GM10266 (cell line): Measurements from ENCODE around the gene FBXW4.

Experiments
- DNase-seq: peaks from one replicate; pipeline ENCODE4 v3.0.0; 2012; ENCODE audit errors: extremely low spot score
- TF ChIP-seq, protein P1 (sequence below): IDR thresholded peaks from 2 replicates; pipeline ENCODE4 v1.5.1; 2012; ENCODE audit warnings: mild to moderate bottlenecking, low read depth; ENCODE audit not compliant: control insufficient read depth, insufficient read depth; ENCODE audit errors: missing control alignments

FBXW4 gene

DNA sequence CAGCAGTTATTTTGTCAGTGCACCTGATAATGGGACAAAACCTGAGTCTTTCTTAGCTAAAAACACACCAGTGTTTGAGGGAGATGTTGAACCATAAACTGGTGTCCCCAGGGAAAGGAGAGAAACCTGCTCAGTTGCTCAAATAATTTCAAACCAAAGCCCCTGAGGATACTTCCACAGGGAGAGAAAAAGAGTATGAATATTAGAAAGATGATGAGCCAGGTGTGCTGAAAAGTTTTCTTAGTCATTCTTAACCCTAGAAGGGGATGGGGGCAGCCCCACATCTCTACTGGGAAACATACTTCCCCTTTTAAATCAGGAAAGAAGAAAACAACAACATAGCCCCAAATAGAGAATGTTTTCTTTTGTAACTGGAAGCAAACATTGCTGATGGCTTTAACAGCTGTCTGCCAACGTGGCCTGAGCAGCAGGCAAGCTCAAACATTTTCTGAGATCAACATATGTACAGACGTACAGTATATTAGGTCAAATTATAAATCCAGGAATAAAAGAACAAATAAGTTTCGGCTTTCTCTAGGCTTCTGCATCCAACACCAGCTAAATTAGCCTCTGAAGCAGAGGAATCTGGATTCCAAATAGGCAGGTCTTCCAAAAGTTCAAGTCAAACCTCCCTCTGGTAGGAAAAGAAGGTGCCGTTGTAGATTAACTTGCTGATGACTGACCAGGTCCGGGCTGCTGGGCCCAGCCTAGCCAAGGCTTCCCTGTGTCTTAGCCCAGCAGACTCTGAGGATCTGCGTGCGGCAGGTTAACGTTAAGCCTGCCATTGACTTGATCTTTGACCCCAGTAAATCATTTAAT is 30.5 kb upstream of the FBXW4 start:
- DNase-seq, result no peak
- TF ChIP-seq, protein P1, sequence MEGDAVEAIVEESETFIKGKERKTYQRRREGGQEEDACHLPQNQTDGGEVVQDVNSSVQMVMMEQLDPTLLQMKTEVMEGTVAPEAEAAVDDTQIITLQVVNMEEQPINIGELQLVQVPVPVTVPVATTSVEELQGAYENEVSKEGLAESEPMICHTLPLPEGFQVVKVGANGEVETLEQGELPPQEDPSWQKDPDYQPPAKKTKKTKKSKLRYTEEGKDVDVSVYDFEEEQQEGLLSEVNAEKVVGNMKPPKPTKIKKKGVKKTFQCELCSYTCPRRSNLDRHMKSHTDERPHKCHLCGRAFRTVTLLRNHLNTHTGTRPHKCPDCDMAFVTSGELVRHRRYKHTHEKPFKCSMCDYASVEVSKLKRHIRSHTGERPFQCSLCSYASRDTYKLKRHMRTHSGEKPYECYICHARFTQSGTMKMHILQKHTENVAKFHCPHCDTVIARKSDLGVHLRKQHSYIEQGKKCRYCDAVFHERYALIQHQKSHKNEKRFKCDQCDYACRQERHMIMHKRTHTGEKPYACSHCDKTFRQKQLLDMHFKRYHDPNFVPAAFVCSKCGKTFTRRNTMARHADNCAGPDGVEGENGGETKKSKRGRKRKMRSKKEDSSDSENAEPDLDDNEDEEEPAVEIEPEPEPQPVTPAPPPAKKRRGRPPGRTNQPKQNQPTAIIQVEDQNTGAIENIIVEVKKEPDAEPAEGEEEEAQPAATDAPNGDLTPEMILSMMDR, result no peak

DNA sequence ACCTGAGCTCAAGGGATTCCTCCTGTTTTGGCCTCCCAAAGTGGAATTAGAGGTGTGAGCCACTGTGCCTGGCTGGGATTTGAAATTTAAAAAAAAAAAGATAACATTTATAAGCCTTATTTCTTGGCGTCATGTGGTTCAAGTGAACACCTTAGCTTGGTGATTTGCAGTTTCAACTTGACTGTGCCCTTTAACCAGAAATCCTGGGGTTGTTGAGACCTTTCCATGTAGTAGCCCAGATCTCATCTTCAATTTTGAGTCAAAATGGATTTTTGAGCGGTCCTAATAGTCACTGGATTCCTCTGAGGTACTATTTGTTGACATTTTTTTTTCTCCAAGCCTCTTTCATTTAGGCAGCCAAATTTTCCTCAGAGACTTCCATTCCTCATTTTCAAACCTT is 29.5 kb upstream of the FBXW4 start:
- TF ChIP-seq, protein P1, result no peak

DNA sequence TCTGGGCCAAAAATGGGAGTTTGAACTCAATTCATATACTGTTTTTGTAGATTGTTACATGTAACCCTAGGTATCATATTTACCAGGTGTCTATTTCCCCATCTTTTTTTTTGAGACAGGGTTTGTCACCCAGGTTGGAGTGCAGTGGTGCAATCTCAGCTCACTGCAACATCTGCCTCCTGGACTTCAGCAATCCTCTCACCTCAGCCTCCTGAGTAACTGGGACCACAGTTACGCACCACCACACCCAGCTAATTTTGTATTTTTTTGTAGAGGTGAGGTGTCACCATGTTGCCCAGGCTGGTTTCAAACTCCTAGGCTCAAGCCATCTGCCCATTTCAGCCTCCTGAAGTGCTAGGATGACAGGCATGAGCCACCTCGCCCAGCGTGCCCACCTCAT is 28.2 kb upstream of the FBXW4 start:
- TF ChIP-seq, protein P1, result no peak
- DNase-seq, result no peak

More for the DNA sequence above, 29.5 kb upstream of the FBXW4 start:
- no peak for DNase-seq

DNA sequence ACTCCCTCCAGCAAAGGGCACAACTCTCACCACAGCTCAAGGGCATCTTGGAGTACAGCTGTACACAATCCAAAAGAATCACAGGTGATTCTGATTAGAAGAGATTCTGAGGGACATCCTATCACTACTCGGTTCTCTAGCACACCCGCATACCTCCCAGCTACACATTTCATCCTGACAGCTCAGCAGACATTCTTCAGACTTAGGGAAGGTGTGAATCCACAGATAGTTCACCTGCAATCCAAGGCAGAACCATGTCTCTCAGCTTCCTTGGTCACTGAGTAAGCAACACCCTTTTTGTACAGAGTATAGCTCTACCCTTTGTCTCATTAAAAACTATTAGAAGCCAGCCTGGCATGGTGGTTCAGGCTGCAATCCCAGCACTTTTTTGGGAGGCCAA is 26.8 kb upstream of the FBXW4 start:
- TF ChIP-seq, protein P1, result no peak
- no peak for DNase-seq

DNA sequence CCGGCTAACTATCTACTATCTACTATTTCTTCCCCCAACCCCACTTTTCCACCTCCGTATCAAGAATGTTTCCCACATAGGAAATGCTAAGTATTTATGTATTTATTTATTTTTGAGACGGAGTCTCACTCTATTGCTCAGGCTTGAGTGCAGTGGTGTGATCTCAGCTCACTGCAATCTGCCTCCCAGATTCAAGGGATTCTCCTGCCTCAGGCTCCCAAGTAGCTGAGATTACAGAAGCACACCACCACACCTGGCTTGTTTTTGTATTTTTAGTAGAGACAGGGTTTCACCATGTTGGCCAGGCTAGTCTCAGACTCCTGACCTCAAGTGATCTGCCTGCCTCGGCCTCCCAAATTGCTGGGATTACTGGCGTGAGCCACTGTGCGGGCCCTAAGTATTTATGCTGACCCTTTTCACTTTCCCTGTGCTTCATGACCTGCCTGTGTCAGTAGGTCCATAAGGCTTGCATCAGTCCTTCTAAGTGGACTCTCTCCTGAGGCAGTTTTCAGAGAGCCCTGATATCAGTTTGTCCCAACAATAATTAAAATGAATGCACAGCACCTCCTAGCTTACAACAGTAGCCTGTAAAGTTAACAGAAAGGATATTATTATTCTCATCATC is 25.7 kb upstream of the FBXW4 start:
- DNase-seq, result no peak
- TF ChIP-seq, protein P1, result no peak

DNA sequence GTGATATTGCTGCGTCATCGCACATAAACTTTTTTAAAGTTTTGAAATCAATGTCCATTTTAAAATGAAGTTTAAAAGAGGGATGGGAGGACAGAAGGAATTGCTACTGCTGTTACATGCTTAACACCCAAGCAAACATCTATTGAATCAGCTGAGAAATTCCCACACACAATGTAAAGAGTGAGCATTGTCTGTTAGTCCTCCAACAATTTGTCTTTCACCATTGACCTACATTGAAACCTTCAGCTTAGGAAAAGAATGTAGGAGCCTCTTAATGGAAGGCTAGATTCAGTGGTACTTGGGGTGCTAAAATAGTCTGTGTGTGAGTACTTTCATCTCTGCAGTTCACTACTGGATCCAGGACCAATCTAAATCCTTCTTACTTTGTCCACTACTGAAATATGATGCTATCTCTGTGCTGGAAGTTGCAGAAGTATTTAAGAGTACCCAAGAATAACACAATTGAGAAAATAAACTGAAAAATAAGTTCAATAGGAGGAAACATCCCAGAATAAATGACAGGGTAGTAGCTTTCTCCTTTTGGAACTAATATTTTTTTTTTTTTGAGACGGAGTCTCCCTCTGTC is 23.8 kb upstream of the FBXW4 start:
- TF ChIP-seq, protein P1, result no peak
- no peak for DNase-seq

DNA sequence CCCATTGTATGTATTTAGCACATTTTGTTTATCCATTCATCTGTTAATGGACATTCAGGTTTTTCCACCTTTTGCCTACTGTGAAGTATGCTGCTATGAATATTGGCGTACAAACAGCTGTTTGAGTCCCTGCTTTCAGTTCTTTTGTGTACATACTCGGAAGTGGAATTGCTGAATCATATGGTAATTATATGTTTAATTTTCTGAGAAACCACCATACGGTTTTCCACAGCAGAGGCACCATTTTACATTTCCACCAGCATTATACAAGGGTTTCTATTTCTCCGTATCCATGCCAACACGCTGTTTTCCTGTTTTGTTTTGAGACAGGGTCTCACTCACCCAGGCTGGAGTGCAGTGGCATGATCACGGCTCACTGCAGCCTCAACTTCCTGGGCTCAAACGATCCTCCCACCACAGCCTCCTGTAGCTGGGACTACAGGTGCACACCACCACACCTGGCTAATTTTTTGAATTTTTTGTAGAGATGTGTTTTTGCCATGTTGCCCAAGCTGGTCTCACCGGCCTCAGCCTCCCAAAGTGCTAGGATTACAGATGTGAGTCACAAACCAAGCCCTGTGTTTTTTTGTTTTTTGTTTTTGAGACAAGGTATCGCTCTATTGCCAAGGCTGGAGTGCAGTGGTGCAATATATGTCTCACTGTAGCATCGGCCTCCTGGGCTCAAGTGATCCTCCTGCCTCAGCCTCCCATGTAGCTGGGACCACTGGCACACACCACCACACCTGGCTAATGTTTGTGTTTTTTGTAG is 22.1 kb upstream of the FBXW4 start:
- DNase-seq, result no peak
- TF ChIP-seq, protein P1, result no peak
